Activated T-cell treated with anti-CD3 and anti-CD28 coated beads for 1 hour (primary cell): ENCODE data around the gene MROH8.

Experiments used
- DNase-seq: peaks from one replicate; pipeline ENCODE4 v3.0.0-alpha.2; 2020; ENCODE audit warnings: low read depth

MROH8 gene

DNA sequence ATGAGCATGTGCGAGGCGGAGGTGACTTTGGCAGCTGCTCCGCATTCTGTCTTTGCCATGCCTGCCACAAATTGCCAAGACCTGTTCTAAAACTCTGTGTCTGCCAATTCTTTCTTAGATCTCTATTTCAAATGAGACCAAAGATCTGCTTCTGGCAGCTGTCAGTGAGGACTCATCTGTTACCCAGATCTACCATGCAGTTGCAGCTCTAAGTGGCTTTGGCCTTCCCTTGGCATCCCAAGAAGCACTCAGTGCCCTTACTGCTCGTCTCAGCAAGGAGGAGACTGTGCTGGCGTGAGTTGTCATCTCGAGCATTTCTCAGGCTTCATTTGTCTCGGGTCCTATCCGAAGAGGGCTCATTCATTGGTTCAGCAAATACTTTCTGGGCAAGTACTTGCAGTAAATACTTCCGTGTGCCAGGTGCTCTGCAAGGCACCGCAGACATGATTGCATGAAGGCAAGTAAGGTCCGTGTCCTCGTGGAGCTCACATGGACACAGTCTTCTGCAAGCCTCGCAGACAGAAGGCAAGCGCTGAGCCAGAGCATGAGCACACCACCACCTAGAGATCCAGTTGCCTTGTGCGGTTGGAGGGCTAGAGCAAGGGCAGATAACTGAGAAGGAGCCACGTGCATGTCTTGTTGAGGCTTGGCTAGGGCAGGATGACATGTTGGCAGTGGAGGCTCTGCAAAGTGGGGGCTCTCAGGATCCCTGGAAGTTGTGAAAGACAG lies 19.7 kb upstream of the MROH8 start:
- DNase-seq: no peak

DNA sequence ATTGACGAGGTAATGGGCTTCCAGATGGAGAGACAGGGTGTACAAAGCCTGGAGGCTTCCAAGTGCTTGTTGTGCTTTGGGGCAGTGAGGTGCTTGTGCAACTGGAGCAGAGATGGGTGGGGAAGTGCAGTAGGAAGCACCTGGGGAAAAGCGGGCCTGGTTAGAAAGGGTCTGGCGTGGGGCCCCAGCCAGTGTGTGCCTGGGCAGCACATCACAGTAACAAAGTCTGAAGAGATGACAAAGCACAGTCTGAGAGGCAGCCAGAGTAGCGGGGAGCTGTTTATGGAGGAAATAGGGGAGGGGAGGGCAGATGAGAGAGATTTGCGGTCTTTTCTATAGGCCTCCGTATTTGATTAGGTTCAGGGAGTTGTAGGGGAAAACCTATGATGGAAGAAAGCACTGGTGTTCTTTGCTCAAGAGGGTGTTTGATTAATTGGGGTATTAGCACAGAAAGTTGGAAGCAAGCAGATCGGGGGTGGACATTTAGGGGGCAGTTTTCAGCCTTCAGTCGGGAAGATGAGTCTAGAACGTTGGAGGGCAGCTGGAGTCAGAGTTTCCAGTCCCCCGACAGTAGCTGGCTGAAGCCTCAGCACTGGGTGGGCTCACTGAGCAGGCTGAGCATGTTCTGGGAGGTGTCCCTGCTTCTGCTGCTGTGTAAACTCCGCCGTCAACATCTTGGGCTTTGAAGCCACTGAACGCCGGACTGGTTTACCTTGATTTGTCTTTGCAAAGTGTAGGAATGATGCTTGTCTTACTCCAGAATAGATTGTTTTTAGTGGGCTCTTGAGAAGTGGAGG lies 15.5 kb upstream of the MROH8 start:
- no peak for DNase-seq

DNA sequence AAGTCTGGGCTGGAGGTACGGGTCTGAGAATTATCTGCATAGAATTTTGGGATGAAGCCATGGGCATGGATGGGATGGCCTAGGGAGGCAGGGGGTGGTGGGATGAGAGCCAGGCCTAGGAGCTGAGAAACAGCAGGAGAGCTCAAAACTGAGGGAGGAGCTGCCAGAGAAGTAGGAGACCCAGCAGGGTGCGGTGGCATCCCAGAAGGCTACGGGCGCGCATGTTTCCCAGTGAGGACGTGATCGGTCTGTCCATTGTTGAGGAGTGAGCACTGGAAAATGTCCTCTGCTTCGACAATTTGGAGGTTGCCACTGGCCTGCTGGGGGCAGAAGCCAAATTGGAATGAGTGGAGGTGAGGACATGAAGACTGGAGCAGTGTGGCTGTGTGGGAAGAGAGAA lies 14.5 kb upstream of the MROH8 start:
- DNase-seq: no peak

DNA sequence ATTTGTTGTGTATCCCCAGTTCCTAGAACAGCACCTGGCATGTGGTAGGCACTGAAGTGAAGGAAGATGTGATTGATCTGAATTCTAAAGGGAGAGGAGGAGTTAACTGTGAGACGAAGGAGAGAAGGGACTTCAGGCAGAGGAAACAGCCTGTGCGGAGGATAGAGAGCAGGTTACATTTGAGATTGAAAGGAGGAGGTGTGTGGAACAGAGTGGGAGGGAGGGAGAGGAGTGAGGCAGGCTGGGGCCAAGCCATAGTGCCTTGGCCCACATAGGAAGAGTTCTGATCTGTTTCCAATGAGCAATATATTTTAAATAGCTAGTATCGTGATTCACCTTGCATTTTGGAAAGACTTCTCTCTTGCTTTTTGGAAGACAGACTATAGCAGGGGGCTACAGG lies 13.9 kb upstream of the MROH8 start:
- no peak for DNase-seq

DNA sequence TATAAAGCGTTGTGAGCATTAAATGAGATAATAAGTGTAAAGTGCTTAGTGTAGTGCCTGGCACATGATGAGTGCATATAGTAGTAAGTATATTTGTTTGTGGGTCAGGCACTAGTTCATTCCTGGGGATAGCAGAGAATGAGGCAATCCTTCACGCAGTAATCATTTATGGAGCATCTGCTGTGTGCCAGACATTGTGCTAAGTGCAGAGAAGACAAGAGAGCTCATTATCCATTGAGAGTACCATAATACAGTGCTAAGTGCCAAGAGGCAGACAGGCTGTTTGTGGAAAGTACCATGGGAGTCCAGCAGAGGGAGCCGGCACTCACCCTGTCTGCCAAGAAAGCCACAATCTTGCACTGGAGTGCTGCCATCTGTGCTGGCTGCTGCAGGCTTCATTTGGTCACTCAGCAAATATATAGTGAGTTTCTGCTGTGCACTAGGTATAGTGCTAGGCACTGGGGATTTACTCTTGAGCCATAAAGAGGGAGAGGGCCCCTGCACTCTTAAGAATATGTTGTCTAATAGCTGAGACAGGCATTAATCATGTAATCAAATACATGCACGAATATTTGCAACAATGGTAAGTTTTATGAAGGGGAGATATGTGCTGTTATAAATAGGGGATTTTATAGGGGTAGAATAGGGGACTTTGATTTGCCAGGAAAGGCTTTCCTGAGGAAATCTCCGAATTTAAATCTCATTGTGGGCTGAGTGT lies 12.9 kb upstream of the MROH8 start:
- DNase-seq: peak; percentile 55

DNA sequence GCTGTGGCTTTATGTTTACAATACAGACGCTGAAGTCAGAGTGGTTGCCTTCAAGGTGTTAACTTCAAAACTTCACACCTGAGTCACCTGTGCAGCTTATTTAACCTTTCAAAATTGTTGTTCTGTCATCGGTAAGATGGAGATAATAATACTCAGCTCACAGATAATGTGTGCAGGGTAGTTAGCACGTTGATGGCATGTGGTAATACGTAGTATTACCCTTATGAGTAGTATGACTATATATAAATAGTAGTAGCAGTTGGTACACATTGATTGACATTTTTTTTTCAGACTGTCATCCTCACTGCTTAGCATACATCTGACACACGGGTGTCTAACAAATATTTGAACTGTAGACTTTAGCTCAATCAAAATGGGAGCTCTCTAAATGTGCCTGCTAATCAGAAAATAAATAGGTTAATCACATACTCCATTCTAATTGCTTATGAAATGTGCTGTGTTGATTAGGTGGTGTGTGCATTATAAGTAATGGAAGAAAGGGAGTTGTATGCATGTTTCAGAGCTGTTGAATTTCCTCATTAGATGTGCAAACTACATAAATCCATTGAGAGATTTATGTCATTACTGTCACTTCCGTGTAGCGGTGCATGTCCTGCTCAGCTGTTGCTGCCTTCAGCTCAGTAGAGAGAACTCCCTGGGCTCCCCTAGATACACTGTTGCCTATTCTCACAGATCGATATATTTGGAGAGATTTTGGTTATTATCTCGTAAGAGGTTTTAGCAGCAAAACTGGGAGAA lies 11.2 kb upstream of the MROH8 start:
- no peak for DNase-seq

DNA sequence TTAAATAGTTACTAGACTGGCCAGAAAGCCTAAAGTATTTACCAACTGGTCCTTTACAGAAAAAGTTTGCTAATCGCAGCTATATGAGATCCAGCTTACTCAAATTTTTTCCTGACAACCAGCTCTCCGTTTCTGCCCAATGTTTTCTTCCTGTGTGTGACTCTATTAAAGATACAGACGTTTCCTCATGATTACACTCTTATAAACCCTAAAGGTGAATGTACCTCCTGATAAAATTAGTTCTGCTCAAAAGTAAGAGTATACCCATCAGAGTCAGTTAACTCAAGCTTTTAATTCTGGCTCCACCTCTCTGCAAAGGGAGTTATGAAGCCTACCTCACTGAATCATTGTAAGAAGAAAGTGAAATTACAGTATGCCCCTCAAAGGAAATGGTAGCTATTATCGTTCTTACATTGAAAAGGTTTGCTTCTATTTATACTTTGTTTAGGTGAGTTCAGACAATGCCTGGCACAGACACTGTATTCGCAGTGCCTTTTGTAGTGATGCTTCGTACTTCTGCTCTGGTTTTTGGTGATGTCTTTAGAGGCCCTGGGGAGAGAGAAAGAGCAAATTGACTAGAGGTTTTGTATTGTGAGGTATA lies 10.2 kb upstream of the MROH8 start:
- DNase-seq: no peak

DNA sequence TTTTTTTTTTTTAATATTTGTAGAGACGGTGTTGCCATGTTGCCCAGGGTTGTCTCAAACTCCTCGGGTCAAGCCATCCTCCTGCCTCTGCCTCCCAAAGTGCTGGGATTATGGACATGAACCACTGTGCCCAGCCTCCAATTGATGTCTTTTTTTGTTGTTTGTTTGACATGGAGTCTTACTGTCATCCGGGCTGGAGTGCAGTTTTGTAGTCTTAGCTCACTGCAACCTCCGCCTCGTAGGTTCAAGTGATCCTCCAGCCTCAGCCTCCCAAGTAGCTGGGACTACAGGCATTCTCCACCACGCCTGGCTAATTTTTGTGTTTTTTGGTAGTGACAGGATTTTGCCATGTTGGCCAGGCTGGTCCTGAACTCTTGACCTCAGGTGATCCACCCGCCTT lies 9.4 kb upstream of the MROH8 start:
- no peak for DNase-seq

DNA sequence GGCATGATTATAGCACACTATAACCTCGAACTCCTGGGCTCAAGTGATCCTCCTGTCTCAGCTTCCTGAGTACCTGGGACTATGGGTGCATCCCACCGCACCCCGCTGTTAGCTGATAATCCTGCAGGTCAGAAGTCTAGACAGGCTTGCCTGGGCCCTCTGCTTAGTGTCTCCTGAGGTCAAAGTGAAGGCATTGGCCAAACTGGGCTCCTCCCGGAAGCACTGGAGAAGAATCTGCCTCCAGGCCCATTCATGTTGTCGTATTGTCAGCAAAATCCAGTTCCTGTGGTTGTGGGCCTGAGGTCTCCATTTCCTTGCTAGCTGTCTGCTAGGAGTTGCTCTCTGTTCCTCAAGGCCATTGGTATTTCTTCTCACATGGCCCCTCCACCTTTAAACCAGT lies 6.3 kb upstream of the MROH8 start:
- no peak for DNase-seq

DNA sequence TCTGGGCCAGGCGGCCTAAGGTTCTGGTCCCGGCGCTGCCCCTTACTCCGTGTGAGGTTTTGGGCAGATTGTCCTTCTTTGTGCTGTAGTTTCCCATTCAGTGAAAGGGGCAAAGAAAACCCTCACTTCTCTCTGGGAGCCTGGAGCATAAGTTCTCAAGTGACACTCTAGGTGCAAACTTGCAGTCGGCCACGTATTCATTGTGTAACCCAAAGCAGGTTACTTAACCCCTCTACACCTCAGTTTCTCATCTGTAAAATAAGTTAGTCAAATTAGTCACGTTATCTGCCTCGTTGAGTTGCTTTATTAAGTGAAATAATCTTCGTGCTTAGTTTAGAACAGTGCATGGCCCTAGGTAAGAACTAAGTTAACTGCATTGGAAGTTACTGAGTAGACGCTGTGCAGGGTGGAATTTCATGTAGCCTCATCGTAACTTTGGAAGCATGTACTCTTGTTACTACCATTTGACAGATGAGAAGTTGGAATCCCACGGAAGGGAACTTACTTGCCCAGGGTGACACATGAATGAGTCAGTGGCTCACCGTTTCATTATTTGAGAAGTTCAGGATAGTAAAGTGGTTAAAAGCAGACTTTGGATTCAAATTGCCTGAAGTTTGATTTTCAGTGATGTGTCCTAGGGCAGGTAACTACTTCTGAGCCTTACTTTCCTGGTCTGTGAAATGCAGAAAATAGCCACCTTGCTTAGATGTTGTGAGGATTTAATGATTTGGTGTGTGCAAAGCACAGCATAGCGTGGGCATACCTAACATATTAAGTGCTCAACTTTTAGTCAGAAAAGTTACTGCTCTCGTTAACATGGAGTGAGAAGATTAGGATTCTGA lies 556 bp upstream of the MROH8 start:
- no peak for DNase-seq

DNA sequence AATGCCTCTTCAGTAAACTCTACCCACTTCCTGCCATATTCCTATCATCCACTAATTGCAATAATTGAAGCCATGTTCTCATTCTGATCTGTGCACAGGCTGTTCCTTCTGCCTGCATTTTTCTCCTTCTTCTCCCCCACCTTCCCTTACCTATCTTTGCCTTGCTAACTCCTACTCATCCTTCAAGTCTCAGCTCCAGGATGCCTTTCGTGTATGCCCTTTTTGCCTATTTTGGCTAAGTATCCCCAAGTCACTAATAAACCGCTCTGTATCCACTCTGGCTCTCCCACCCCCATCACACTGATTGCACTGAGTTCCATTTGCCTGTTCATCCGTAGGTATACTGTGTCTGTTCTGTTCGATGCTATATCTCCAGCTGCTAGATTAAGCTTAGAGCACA lies 6.5 kb downstream of the MROH8 start:
- DNase-seq: no peak

DNA sequence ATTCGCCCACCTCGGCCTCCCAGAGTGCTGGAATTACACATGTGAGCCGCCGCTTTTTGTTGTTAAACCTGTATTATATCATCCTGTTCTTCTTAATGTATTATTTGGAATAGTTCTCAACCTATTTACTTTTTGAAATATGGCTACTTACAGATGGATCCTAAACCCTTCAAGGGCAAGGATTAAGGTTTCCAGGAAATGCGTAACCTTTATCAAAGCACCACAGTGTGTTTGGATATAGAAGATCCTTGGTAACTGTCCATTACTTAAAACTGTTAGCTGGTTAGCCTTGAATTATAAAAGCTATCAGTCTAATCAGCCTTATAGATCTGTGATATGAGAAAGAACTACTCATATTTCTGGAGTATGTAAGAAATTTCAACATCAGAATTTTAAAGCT lies 12.5 kb downstream of the MROH8 start:
- DNase-seq: no peak

DNA sequence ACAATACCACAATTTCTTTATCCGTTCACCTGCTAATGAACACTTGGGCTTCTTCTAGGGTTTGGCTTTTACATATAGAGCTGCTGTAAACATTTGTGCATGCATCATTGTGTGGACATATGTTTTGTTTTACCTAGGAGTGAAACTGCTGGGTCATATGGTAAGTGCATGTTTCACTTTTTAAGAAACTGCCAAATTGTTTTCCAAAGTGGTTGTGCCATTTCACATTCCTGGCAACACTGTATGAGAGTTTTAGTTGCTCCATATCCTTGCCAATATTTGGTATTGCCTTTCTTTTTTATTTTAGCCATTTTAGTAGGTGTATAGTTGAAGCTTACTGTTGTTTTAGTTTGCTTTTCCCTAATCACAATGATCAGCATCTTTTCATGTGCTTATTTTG lies 14.3 kb downstream of the MROH8 start:
- no peak for DNase-seq

DNA sequence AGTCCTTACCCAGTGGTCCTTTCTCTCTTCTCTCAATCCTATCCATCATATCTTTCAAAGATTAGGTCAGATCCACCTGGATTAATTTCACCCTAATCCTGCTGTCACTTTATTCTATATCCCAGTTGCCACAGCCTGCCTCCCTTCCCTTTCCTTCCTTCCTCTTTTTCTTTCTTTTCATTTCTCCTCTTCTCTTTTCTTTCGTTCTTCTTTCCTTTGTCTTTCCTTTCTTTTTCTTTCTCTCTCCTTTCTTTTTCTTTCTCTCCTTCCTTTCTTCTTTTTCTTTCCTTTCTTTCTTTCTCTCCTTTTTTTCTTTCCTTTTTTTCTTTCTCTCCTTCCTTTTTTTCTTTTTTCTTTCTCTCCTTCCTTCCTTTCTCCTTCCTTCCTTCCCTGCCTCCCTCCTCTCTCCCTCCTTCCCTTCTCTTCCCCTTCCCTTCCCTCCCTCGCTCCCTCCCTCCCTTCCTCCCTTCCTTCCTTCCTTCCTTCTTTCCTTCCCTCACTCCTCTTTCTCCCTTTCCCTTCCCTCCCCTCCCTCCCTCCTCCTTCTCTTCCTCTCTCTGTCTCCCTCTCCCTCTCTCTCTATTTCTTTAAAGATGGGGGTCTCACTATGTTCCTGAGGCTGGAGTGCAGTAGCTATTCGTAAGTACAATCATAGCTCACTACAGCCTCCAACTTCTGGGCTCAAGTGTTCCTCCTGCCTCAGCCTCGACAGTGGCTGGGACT lies 15.4 kb downstream of the MROH8 start:
- no peak for DNase-seq

DNA sequence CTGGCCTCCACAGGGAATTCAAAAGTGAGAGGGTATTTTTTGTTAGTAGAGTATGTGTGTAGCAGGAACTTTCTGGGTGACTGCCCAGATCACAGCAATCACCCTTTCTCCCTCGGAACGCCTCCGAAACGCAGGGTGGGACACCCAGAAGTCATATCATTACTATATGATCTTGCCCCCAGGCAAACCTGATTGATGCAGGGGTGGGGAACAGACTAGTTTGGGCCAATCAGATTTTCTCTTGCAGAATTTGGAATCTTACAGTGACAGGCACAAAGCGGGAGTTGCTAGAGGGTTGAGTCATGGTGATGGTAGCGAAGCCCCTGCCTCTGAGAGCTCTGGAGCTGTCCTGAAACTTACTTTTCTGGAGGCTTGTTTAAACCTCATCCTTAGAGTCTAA lies 16.7 kb downstream of the MROH8 start:
- DNase-seq: no peak

DNA sequence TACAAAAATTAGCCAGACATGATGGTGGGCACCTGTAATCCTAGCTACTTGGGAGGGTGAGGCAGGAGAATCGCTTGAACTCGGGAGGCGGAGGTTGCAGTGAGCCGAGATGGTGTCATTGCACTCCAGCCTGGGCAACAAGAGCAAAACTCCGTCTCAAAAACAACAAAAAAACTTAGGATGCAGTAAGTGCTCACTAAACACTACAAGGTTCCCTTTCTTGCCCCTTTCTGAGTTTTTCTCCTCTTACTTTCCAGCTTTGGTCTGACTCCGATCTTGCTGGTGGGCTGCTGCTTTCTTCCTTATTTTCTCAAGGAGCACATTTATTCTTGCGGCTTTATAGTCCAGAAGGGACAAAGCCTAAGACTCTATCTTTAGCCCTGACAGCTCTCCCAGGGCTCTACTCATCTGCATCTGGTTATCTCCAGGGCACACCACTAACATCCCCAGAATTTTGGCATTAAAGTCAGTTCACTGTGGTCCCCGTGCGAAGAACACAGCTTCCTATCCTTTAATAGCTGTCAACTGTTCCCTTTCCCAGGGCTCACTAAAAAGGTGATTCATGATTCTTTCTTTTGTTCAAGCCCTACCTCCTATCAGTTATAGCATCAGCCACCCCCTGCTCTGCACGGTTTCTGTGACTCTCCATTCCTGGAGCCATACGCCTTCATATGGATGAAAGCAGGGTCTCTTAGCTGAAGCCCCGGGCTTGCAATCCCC lies 17.4 kb downstream of the MROH8 start:
- no peak for DNase-seq

DNA sequence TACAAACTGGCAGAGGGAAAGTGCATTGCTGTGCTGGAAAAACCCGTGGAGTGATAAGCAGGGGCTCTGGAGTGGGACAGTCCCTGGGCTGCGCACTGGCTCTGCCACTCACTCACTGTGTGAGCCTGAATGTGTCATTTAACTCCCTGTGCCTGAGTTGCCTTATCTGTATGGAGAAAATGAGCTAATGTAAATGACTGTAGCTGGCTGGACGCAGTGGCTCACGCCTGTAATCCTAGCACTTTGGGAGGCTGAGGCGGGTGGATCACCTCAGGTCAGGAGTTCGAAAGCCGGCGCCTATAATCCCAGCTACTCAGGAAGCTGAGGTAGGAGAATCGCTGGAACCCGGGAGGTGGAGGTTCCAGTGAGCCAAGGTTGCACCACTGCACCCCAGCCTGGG lies 18.7 kb downstream of the MROH8 start:
- DNase-seq: no peak

DNA sequence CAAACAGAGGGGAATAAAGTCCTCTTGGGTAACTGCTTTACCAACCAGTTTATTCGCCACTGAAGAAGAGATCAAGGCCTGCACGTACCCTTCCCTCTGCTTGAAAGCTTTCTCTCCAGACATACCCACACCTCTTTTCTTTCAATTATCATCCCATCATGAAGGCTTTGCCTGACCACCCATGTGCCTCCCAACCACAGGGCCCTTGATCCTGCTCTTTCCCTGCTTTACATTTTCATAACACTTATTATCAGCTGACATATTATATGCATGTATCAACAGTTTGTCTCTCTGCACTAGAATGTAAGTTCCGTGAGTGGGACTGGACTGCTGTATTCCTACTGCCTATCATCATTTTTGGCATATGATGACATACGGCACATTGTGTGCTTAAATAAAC lies 21.1 kb downstream of the MROH8 start:
- DNase-seq: no peak

DNA sequence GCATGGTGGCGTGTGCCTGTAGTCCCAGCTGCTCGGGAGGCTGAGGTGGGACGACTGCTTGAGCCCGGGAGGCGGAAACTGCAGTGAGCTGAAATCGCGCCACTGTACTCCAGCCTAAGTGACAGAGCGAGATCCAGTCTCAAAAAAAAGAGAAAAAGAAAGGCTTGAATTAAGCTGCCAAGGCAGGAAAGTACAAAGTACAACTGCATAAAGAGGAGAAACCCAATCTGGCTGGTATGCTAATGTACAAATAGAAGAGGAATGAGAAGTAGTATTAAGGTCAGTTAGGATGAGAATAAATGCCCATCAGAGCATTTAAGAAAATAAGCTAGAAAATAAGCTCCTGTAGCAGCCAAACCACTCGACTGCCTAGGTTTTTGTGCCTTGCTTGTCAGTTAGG lies 23.4 kb downstream of the MROH8 start:
- no peak for DNase-seq
